Trophoblast cell (in vitro differentiated cells and primary cell): ENCODE results near the gene ANO6.
A peak's percentile ranks its signal among the peaks of the same experiment; 100 is the strongest.

Source experiments
- DNase-seq, 2 donors: peaks; one replicate each; pipeline ENCODE4 v3.0.0-alpha.2; 2016
- H2AFZ ChIP-seq: 2 replicates; pipeline ENCODE4 v1.6.1; 2013; ENCODE audit warnings: low read length, moderate library complexity, mild to moderate bottlenecking; ENCODE audit not compliant: insufficient read depth, poor library complexity
- H2AK5ac ChIP-seq: 2 replicates; pipeline ENCODE4 v1.6.1; 2013; ENCODE audit warnings: mild to moderate bottlenecking, low read length
- H2BK120ac ChIP-seq: 2 replicates; pipeline ENCODE4 v1.6.1; 2013; ENCODE audit warnings: low read length, mild to moderate bottlenecking, moderate library complexity; ENCODE audit not compliant: insufficient read depth, poor library complexity
- H2BK12ac ChIP-seq: 2 replicates; pipeline ENCODE4 v1.6.1; 2013; ENCODE audit warnings: mild to moderate bottlenecking, low read length, moderate library complexity
- H2BK5ac ChIP-seq: 2 replicates; pipeline ENCODE4 v1.6.1; 2013; ENCODE audit warnings: low read length, low read depth, moderate library complexity, mild to moderate bottlenecking; ENCODE audit not compliant: poor library complexity
- H3K14ac ChIP-seq: 2 replicates; pipeline ENCODE4 v1.6.1; 2013; ENCODE audit warnings: mild to moderate bottlenecking, low read length
- H3K18ac ChIP-seq: 2 replicates; pipeline ENCODE4 v1.6.1; 2013; ENCODE audit warnings: mild to moderate bottlenecking, low read length
- H3K23ac ChIP-seq: 2 replicates; pipeline ENCODE4 v1.6.1; 2013; ENCODE audit warnings: low read length
- H3K27ac ChIP-seq: 2 replicates; pipeline ENCODE4 v1.5.1; 2013; ENCODE audit warnings: low read depth, mild to moderate bottlenecking, inconsistent platforms, low read length, moderate library complexity
- H3K27me3 ChIP-seq: 2 replicates; pipeline ENCODE4 v1.6.1; 2013; ENCODE audit warnings: inconsistent platforms, mild to moderate bottlenecking, low read length, moderate library complexity; ENCODE audit not compliant: insufficient read depth
- H3K36me3 ChIP-seq, 2 experiments: 1 replicate in 1 of 2; 2 replicates in 1 of 2; pipeline ENCODE4 v1.6.1; 2013; ENCODE audit warnings: low read length in 2 of 2, mild to moderate bottlenecking in 2 of 2, moderate library complexity in 1 of 2; ENCODE audit not compliant: insufficient read depth in 2 of 2, control insufficient read depth in 1 of 2
- H3K4ac ChIP-seq: 2 replicates; pipeline ENCODE4 v1.6.1; 2013; ENCODE audit warnings: low read depth, mild to moderate bottlenecking, low read length, moderate library complexity
- H3K4me1 ChIP-seq, 2 experiments: 1 replicate in 1 of 2; 2 replicates in 1 of 2; pipeline ENCODE4 v1.6.1; 2013; ENCODE audit warnings: low read length in 2 of 2, mild to moderate bottlenecking in 2 of 2, moderate library complexity in 1 of 2; ENCODE audit not compliant: insufficient read depth in 2 of 2, control insufficient read depth in 1 of 2
- H3K4me2 ChIP-seq: 2 replicates; pipeline ENCODE4 v1.6.1; 2013; ENCODE audit warnings: inconsistent platforms, mild to moderate bottlenecking, low read length, moderate library complexity
- H3K4me3 ChIP-seq: 2 replicates; pipeline ENCODE4 v1.5.1; 2013; ENCODE audit warnings: mild to moderate bottlenecking, low read depth, low read length, inconsistent platforms
- H3K79me1 ChIP-seq: one replicate; pipeline ENCODE4 v1.6.1; 2013; ENCODE audit warnings: low read length
- H3K79me2 ChIP-seq: 2 replicates; pipeline ENCODE4 v1.6.1; 2013; ENCODE audit warnings: low read length, mild to moderate bottlenecking; ENCODE audit not compliant: control insufficient read depth, insufficient read depth, poor library complexity
- H3K9ac ChIP-seq: 2 replicates; pipeline ENCODE4 v1.6.1; 2013; ENCODE audit warnings: mild to moderate bottlenecking, low read length
- H3K9me3 ChIP-seq: 2 replicates; pipeline ENCODE4 v1.6.1; 2013; ENCODE audit warnings: low read depth, mild to moderate bottlenecking, control low read depth, inconsistent platforms, low read length; ENCODE audit not compliant: insufficient read depth
- H4K12ac ChIP-seq: 2 replicates; pipeline ENCODE4 v1.6.1; 2013; ENCODE audit warnings: low read depth, mild to moderate bottlenecking, low read length, moderate library complexity
- H4K8ac ChIP-seq: 2 replicates; pipeline ENCODE4 v1.6.1; 2013; ENCODE audit warnings: low read depth, mild to moderate bottlenecking, low read length, moderate library complexity
- H4K91ac ChIP-seq: one replicate; pipeline ENCODE4 v1.6.1; 2013; ENCODE audit warnings: low read depth, mild to moderate bottlenecking, low read length, moderate library complexity
- WGBS: extraction: QIAGEN DNeasy Blood & Tissue Kit; methylation state at CpG from one replicate; pipeline ENCODE4 v1.1.7; 2013; ENCODE audit warnings: missing lambda C conversion rate; ENCODE audit not compliant: insufficient read length, insufficient coverage; ENCODE audit errors: extremely low coverage; 5-methylcytosine and 5-hydroxymethylcytosine counted together

The ANO6 gene

DNA sequence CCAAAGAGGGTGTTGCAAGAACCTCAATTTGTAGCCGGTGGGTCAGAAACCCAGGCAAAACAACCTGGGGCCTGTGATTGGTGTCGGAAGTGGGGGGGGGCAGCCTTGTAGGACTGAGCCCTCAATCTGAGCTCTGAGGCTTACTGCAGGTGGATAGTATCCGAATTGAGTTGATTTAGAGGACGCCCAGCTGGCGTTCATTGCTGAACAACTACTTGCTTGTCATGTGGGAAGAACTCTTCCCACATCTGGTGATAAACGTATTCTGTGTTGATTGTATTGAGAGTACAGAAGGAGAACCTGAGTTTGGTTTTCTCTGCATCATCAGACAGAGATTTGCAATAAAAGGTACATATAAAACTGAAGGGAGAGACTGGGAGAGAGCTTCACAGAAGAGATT is 5.1 kb downstream of the ANO6 start:
- H3K9ac ChIP-seq: no peak overlapping the region
- H3K79me1 ChIP-seq: peaks cover 18% of the 10 kb centered on the region
- no peaks in the 10 kb centered on the region for H3K9me3 ChIP-seq
- no peak overlapping the region for H3K18ac ChIP-seq
- no peak overlapping the region for H2BK5ac ChIP-seq
- no peak overlapping the region for H4K12ac ChIP-seq
- H3K23ac ChIP-seq: no peak overlapping the region
- H2AFZ ChIP-seq: no peak overlapping the region
- H3K14ac ChIP-seq: no peak overlapping the region
- H3K4ac ChIP-seq: peak overlapping the region; percentile 96
- H3K27ac ChIP-seq: no peak overlapping the region
- no peaks in the 10 kb centered on the region for H3K27me3 ChIP-seq
- H2BK12ac ChIP-seq: no peak overlapping the region
- H2AK5ac ChIP-seq: no peak overlapping the region
- peaks cover 0 to 8% of the 10 kb centered on the region in 2 experiments for H3K36me3 ChIP-seq
- no peak overlapping the region for H3K4me2 ChIP-seq
- H3K4me1 ChIP-seq: peaks cover 7 to 14% of the 10 kb centered on the region in 2 experiments
- no peak overlapping the region for H4K91ac ChIP-seq
- H3K4me3 ChIP-seq: no peak overlapping the region
- no peak overlapping the region for H2BK120ac ChIP-seq
- H4K8ac ChIP-seq: no peak overlapping the region
- H3K79me2 ChIP-seq: peaks cover 43% of the 10 kb centered on the region
- DNase-seq: no peak
- no CpG with 5 or more reads among the region's 6 CpGs for WGBS

- H4K8ac ChIP-seq: no peak overlapping the region
- no peak overlapping the region for H3K4me3 ChIP-seq
- no peaks in the 10 kb centered on the region for H3K27me3 ChIP-seq
- no peak overlapping the region for H3K14ac ChIP-seq
- H3K18ac ChIP-seq: no peak overlapping the region
- no peak overlapping the region for H2AK5ac ChIP-seq
- H3K79me1 ChIP-seq: peaks cover 5% of the 10 kb centered on the region
- peak overlapping the region; percentile 75 for H3K4ac ChIP-seq
- H2AFZ ChIP-seq: no peak overlapping the region
- H3K9me3 ChIP-seq: no peaks in the 10 kb centered on the region
- no peak overlapping the region for H2BK120ac ChIP-seq
- H2BK5ac ChIP-seq: no peak overlapping the region
- H3K36me3 ChIP-seq: peaks cover 0 to 8% of the 10 kb centered on the region in 2 experiments
- no peak overlapping the region for H3K9ac ChIP-seq
- H3K79me2 ChIP-seq: peaks cover 34% of the 10 kb centered on the region
- no peak overlapping the region for H4K12ac ChIP-seq
- DNase-seq: no peak
- H3K23ac ChIP-seq: no peak overlapping the region
- no peak overlapping the region for H3K4me2 ChIP-seq
- H3K27ac ChIP-seq: no peak overlapping the region
- H2BK12ac ChIP-seq: no peak overlapping the region
- WGBS: no CpG with 5 or more reads among the region's 2 CpGs
- H4K91ac ChIP-seq: no peak overlapping the region
- peaks cover 7 to 20% of the 10 kb centered on the region in 2 experiments for H3K4me1 ChIP-seq
Measured at GRCh38 chr12:45223868-45224267, 8.0 kb downstream of the ANO6 start.

- Histone ChIP-seq H3K4me2 (no peak overlapping the region), H3K18ac (no peak overlapping the region), H3K9ac (no peak overlapping the region), H4K91ac (no peak overlapping the region), H4K8ac (no peak overlapping the region), H3K23ac (no peak overlapping the region), H4K12ac (no peak overlapping the region), H2BK5ac (no peak overlapping the region), H3K27me3 (no peaks in the 10 kb centered on the region), H2BK12ac (no peak overlapping the region), H3K4me1 (peaks cover 7 to 19% of the 10 kb centered on the region in 2 experiments), H3K79me2 (peaks cover 31% of the 10 kb centered on the region), H2BK120ac (no peak overlapping the region), H3K9me3 (no peaks in the 10 kb centered on the region), H3K4ac (no peak overlapping the region), H2AK5ac (no peak overlapping the region), H3K27ac (no peak overlapping the region), H3K79me1 (peaks cover 4% of the 10 kb centered on the region), H2AFZ (no peak overlapping the region), H3K14ac (no peak overlapping the region), H3K36me3 (peaks cover 0 to 8% of the 10 kb centered on the region in 2 experiments), H3K4me3 (no peak overlapping the region)
- DNase-seq: no peak
- no CpG with 5 or more reads among the region's 1 CpG for WGBS
Measured at GRCh38 chr12:45224311-45224710, 8.4 kb downstream of the ANO6 start.

- peaks cover 0 to 8% of the 10 kb centered on the region in 2 experiments for H3K36me3 ChIP-seq
- no peak overlapping the region for H3K27ac ChIP-seq
Measured at GRCh38 chr12:45226021-45226420, 10.1 kb downstream of the ANO6 start.

More at GRCh38 chr12:45226021-45226420, 10.1 kb downstream of the ANO6 start:
- H3K4ac ChIP-seq: no peak overlapping the region
- H3K9ac ChIP-seq: no peak overlapping the region
- peaks cover 23% of the 10 kb centered on the region for H3K79me2 ChIP-seq
- H3K79me1 ChIP-seq: peaks cover 2% of the 10 kb centered on the region
- H2AFZ ChIP-seq: no peak overlapping the region
- H3K4me3 ChIP-seq: no peak overlapping the region
- peaks cover 7 to 9% of the 10 kb centered on the region in 2 experiments for H3K4me1 ChIP-seq
- no peak overlapping the region for H3K4me2 ChIP-seq
- DNase-seq: no peak
- H3K9me3 ChIP-seq: no peaks in the 10 kb centered on the region
- no peak overlapping the region for H2BK12ac ChIP-seq
- H4K8ac ChIP-seq: no peak overlapping the region
- no peaks in the 10 kb centered on the region for H3K27me3 ChIP-seq
- H3K14ac ChIP-seq: no peak overlapping the region
- no peak overlapping the region for H3K18ac ChIP-seq
- no peak overlapping the region for H4K12ac ChIP-seq
- H3K23ac ChIP-seq: no peak overlapping the region
- H2BK120ac ChIP-seq: no peak overlapping the region
- no peak overlapping the region for H2BK5ac ChIP-seq
- no peak overlapping the region for H4K91ac ChIP-seq
- no peak overlapping the region for H2AK5ac ChIP-seq
